CD8-positive, alpha-beta memory T cell (primary cell): ENCODE data around the gene CD164L2. TPM values are rescaled to one million over a fixed set of nuclear protein-coding genes. Genes with fewer than 3 reads are reported as not detected.
"Not testable (repeated sequence)": the region's sequence is repeated elsewhere in the genome, so short reads cannot be mapped to it uniquely, and the experiment has no call there.

ENCODE experiments used
- CTCF ChIA-PET: fragments of 350-600 bp; sonication (Branson Sonifier 250); formaldehyde crosslinking; loops from one replicate; lab custom pipeline; 2021; ENCODE audit warnings: antibody characterized with exemption; lab: Charles Lee
- POLR2A ChIA-PET: fragments of 350-600 bp; sonication (Branson Sonifier 250); formaldehyde crosslinking; loops from one replicate; lab custom pipeline; 2021; ENCODE audit warnings: antibody characterized with exemption; lab: Charles Lee
- DNase-seq, 5 donors: peaks; one replicate each; pipeline versions ENCODE4 v3.0.0 to v3.0.0-alpha.2; 2020 to 2022; ENCODE audit warnings: mixed read lengths in 1 of 5
- H3K27ac ChIP-seq: one replicate; pipeline ENCODE4 v1.7.0; 2013; ENCODE audit warnings: low read depth, mild to moderate bottlenecking, low read length, moderate library complexity
- H3K27me3 ChIP-seq: 2 replicates; pipeline ENCODE4 v1.7.0; 2013; ENCODE audit warnings: low read length, mild to moderate bottlenecking; ENCODE audit not compliant: insufficient read depth, poor library complexity, severe bottlenecking
- H3K36me3 ChIP-seq: 2 replicates; pipeline ENCODE4 v1.7.0; 2013; ENCODE audit warnings: mild to moderate bottlenecking, low read length, moderate library complexity; ENCODE audit not compliant: insufficient read depth
- H3K4me1 ChIP-seq: 2 replicates; pipeline ENCODE4 v1.7.0; 2013; ENCODE audit warnings: mild to moderate bottlenecking, low read length, moderate library complexity; ENCODE audit not compliant: insufficient read depth
- H3K4me3 ChIP-seq: 2 replicates; pipeline ENCODE4 v1.7.0; 2013; ENCODE audit warnings: mild to moderate bottlenecking, low read length
- H3K9me3 ChIP-seq: 2 replicates; pipeline ENCODE4 v1.7.0; 2013; ENCODE audit warnings: mild to moderate bottlenecking, low read length
- H3K27ac Mint-ChIP-seq, 8 donors: one replicate each; pipeline ENCODE4 v1.8.0; 2020 to 2021; ENCODE audit warnings: mixed read lengths in 8 of 8, mild to moderate bottlenecking in 6 of 8, inconsistent platforms in 3 of 8, moderate library complexity in 3 of 8
- H3K27me3 Mint-ChIP-seq, 2 donors: one replicate each; pipeline ENCODE4 v1.8.0; 2020 to 2021; ENCODE audit warnings: mixed read lengths in 2 of 2, mild to moderate bottlenecking in 1 of 2, moderate library complexity in 1 of 2
- H3K36me3 Mint-ChIP-seq, 3 donors: one replicate each; pipeline ENCODE4 v1.8.0; 2020 to 2021; ENCODE audit warnings: mixed read lengths in 3 of 3, inconsistent platforms in 1 of 3, mild to moderate bottlenecking in 1 of 3
- H3K4me1 Mint-ChIP-seq, 3 donors: one replicate each; pipeline ENCODE4 v1.8.0; 2020 to 2021; ENCODE audit warnings: mixed read lengths in 3 of 3, inconsistent platforms in 1 of 3, mild to moderate bottlenecking in 1 of 3
- H3K4me3 Mint-ChIP-seq, 7 donors: one replicate each; pipeline ENCODE4 v1.8.0; 2020 to 2021; ENCODE audit warnings: mixed read lengths in 7 of 7, mild to moderate bottlenecking in 6 of 7, moderate library complexity in 4 of 7, inconsistent platforms in 2 of 7
- H3K9me3 Mint-ChIP-seq, 5 donors: one replicate each; pipeline ENCODE4 v1.8.0; 2020 to 2022; ENCODE audit warnings: mixed read lengths in 5 of 5, mild to moderate bottlenecking in 3 of 5, moderate library complexity in 2 of 5, inconsistent platforms in 1 of 5
- polyA plus RNA-seq: library from polyadenylated mRNA; unstranded; fragments of 300-500 nt; fragmentation: Illumina TruSeq; gene quantifications from one replicate; pipeline ENCODE4 v1.2.3, GENCODE V29; 2021
- total RNA-seq, 2 experiments: library from RNA; stranded (reverse); gene quantifications; one replicate each; pipeline ENCODE4 v1.2.3, GENCODE V29; 2021

Gene CD164L2
- not detected for total RNA-seq
- polyA plus RNA-seq: not detected

GRCh38 chr1:27383039-27383605 is at the start of gene CD164L2:
TSS of gene CD164L2 (minus strand) at chr1:27383333. CDS start at chr1:27383239, 94 bp downstream.
- Mint-ChIP-seq H3K9me3 (no peaks in the 10 kb centered on the region), H3K36me3 (no peaks in the 10 kb centered on the region), H3K4me1 (no peaks in the 10 kb centered on the region), H3K27ac (no peak within 1 kb of the TSS), H3K4me3 (no peak within 1 kb of the TSS), H3K27me3 (peaks cover 2 to 8% of the 10 kb centered on the region in 2 donors)
- DNase-seq: peak in 3 of 5 donors; percentile 27 to 60 (median 36)
- Histone ChIP-seq H3K9me3 (no peaks in the 10 kb centered on the region), H3K4me3 (no peak within 1 kb of the TSS), H3K4me1 (no peaks in the 10 kb centered on the region), H3K27me3 (no peaks in the 10 kb centered on the region), H3K36me3 (no peaks in the 10 kb centered on the region), H3K27ac (no peak within 1 kb of the TSS)
- ChIA-PET POLR2A (interaction anchor here (0.6 kb wide), 1 partner anchor 82 kb away, joined by 3 read pairs; no protein-coding TSS in a partner anchor), CTCF (interaction anchor here (1.0 to 10.2 kb wide), 8 partner anchors 9 to 85 kb away, joined by 3 to 205 read pairs (median 4); partner anchors contain the start of gene MAP3K6)

- DNase-seq, H3K9me3 ChIP-seq, H3K36me3 ChIP-seq, H3K27me3 ChIP-seq, CTCF ChIA-PET, H3K9me3 Mint-ChIP-seq, POLR2A ChIA-PET, H3K27ac ChIP-seq, H3K4me3 ChIP-seq, H3K27me3 Mint-ChIP-seq: not testable (repeated sequence)
- Mint-ChIP-seq H3K4me3 (peak overlapping the region in 1 of 7 donors; percentile 40), H3K36me3 (peaks cover 0 to 16% (median 4%) of the 10 kb centered on the region in 3 donors), H3K4me1 (peaks cover 67 to 91% (median 89%) of the 10 kb centered on the region in 3 donors), H3K27ac (peak overlapping the region in 2 of 8 donors; percentile 15 to 51)
- peaks cover 89% of the 10 kb centered on the region for H3K4me1 ChIP-seq
These were observed 49.6 kb upstream of the CD164L2 start for GRCh38 chr1:27432725-27433124.

- no peak for DNase-seq
- H3K27me3 Mint-ChIP-seq: no peaks in the 10 kb centered on the region
- Histone ChIP-seq H3K9me3 (no peaks in the 10 kb centered on the region), H3K27ac (no peak overlapping the region), H3K4me3 (peak overlapping the region; percentile 17), H3K4me1 (peaks cover 89% of the 10 kb centered on the region), H3K27me3 (no peaks in the 10 kb centered on the region), H3K36me3 (peaks cover 10% of the 10 kb centered on the region)
- peak overlapping the region in 7 of 8 donors; percentile 52 to 93 (median 83) for H3K27ac Mint-ChIP-seq
- CTCF ChIA-PET: interaction anchor here (1.0 to 1.1 kb wide), 3 partner anchors 9 to 35 kb away, joined by 3 to 4 read pairs (median 3); no protein-coding TSS in a partner anchor
- peaks cover 0 to 28% (median 10%) of the 10 kb centered on the region in 3 donors for H3K36me3 Mint-ChIP-seq
- no peaks in the 10 kb centered on the region for H3K9me3 Mint-ChIP-seq
- H3K4me3 Mint-ChIP-seq: peak overlapping the region in 4 of 7 donors; percentile 15 to 70 (median 34)
- POLR2A ChIA-PET: no interaction called here
- peaks cover 63 to 89% (median 89%) of the 10 kb centered on the region in 3 donors for H3K4me1 Mint-ChIP-seq
These were observed 48.4 kb upstream of the CD164L2 start for GRCh38 chr1:27431601-27431940.

- H3K27ac ChIP-seq: no peak overlapping the region
- peak overlapping the region; percentile 56 to 93 (median 82) for H3K27ac Mint-ChIP-seq
- ChIA-PET CTCF (interaction anchor here (0.8 to 1.8 kb wide), 8 partner anchors 9 to 135 kb away, joined by 3 to 5 read pairs (median 3); no protein-coding TSS in a partner anchor), POLR2A (interaction anchor here (1.3 kb wide), 1 partner anchor 18 kb away, joined by 4 read pairs; no protein-coding TSS in a partner anchor)
- peak overlapping the region in 5 of 7 donors; percentile 54 to 73 (median 60) for H3K4me3 Mint-ChIP-seq
- no peaks in the 10 kb centered on the region for H3K27me3 ChIP-seq
- H3K4me3 ChIP-seq: peak overlapping the region; percentile 17
- DNase-seq: peak in 2 of 5 donors; percentile 34 to 63
- H3K4me1 Mint-ChIP-seq: peaks cover 59 to 87% (median 87%) of the 10 kb centered on the region in 3 donors
- H3K36me3 ChIP-seq: peaks cover 10% of the 10 kb centered on the region
- no peaks in the 10 kb centered on the region for H3K9me3 Mint-ChIP-seq
- H3K9me3 ChIP-seq: no peaks in the 10 kb centered on the region
- peaks cover 83% of the 10 kb centered on the region for H3K4me1 ChIP-seq
- no peaks in the 10 kb centered on the region for H3K27me3 Mint-ChIP-seq
- peaks cover 0 to 30% (median 13%) of the 10 kb centered on the region in 3 donors for H3K36me3 Mint-ChIP-seq
These were observed 47.9 kb upstream of the CD164L2 start for GRCh38 chr1:27430903-27431600.

- peaks cover 0 to 44% (median 15%) of the 10 kb centered on the region in 3 donors for H3K36me3 Mint-ChIP-seq
- POLR2A ChIA-PET: no interaction called here
- H3K4me1 Mint-ChIP-seq: peaks cover 55 to 81% (median 81%) of the 10 kb centered on the region in 3 donors
These were observed 45.9 kb upstream of the CD164L2 start for GRCh38 chr1:27429029-27429425.

GRCh38 chr1:27428316-27429028 is 45.3 kb upstream of the CD164L2 start:
- Mint-ChIP-seq H3K4me1 (peaks cover 52 to 81% (median 81%) of the 10 kb centered on the region in 3 donors), H3K4me3 (peak overlapping the region in 3 of 7 donors; percentile 5 to 72 (median 23)), H3K36me3 (peaks cover 0 to 47% (median 15%) of the 10 kb centered on the region in 3 donors), H3K27me3 (no peaks in the 10 kb centered on the region), H3K27ac (peak overlapping the region in 7 of 8 donors; percentile 35 to 91 (median 67)), H3K9me3 (no peaks in the 10 kb centered on the region)
- DNase-seq: peak in 1 of 5 donors; percentile 13
- H3K27me3 ChIP-seq: no peaks in the 10 kb centered on the region
- H3K9me3 ChIP-seq: no peaks in the 10 kb centered on the region
- H3K4me3 ChIP-seq: peak overlapping the region; percentile 37
- ChIA-PET POLR2A (interaction anchor here (1.1 kb wide), 1 partner anchor 8 kb away, joined by 3 read pairs; no protein-coding TSS in a partner anchor), CTCF (interaction anchor here (1.3 to 1.6 kb wide), 3 partner anchors 9 to 180 kb away, joined by 3 to 4 read pairs (median 4); no protein-coding TSS in a partner anchor)
- H3K27ac ChIP-seq: peak overlapping the region; percentile 32
- peaks cover 10% of the 10 kb centered on the region for H3K36me3 ChIP-seq
- peaks cover 74% of the 10 kb centered on the region for H3K4me1 ChIP-seq

More at GRCh38 chr1:27429029-27429425, 45.9 kb upstream of the CD164L2 start:
- CTCF ChIA-PET: interaction anchor here (1.2 to 1.5 kb wide), 3 partner anchors 12 to 233 kb away, joined by 3 to 4 read pairs (median 3); no protein-coding TSS in a partner anchor
- H3K27ac Mint-ChIP-seq: peak overlapping the region in 6 of 8 donors; percentile 26 to 75 (median 46)
- Histone ChIP-seq H3K9me3 (no peaks in the 10 kb centered on the region), H3K27me3 (no peaks in the 10 kb centered on the region), H3K4me3 (no peak overlapping the region), H3K27ac (peak overlapping the region; percentile 14), H3K4me1 (peaks cover 75% of the 10 kb centered on the region), H3K36me3 (peaks cover 10% of the 10 kb centered on the region)
- no peak for DNase-seq
- peak overlapping the region in 4 of 7 donors; percentile 5 to 72 (median 30) for H3K4me3 Mint-ChIP-seq
- no peaks in the 10 kb centered on the region for H3K27me3 Mint-ChIP-seq
- no peaks in the 10 kb centered on the region for H3K9me3 Mint-ChIP-seq

- Histone ChIP-seq H3K36me3 (peaks cover 10% of the 10 kb centered on the region), H3K27ac (peak overlapping the region; percentile 32), H3K4me3 (peak overlapping the region; percentile 37), H3K9me3 (no peaks in the 10 kb centered on the region), H3K27me3 (no peaks in the 10 kb centered on the region), H3K4me1 (peaks cover 73% of the 10 kb centered on the region)
- H3K27me3 Mint-ChIP-seq: no peaks in the 10 kb centered on the region
- ChIA-PET CTCF (interaction anchor here (1.6 kb wide), 1 partner anchor 10 kb away, joined by 4 read pairs; no protein-coding TSS in a partner anchor), POLR2A (interaction anchor here (1.1 kb wide), 1 partner anchor 9 kb away, joined by 3 read pairs; no protein-coding TSS in a partner anchor)
- peaks cover 47 to 76% (median 76%) of the 10 kb centered on the region in 3 donors for H3K4me1 Mint-ChIP-seq
- no peak for DNase-seq
- H3K27ac Mint-ChIP-seq: peak overlapping the region in 4 of 8 donors; percentile 44 to 91 (median 68)
- H3K36me3 Mint-ChIP-seq: peaks cover 0 to 47% (median 15%) of the 10 kb centered on the region in 3 donors
- no peaks in the 10 kb centered on the region for H3K9me3 Mint-ChIP-seq
- no peak overlapping the region for H3K4me3 Mint-ChIP-seq
These were observed 44.7 kb upstream of the CD164L2 start for GRCh38 chr1:27427816-27428315.
